Gastroesophageal sphincter (tissue), 4 donors: Measurements from ENCODE around the gene RPS27L. TPM values are rescaled to one million over a fixed set of nuclear protein-coding genes. Genes with fewer than 3 reads are reported as not detected.

Source experiments
- ATAC-seq: fragments of 150-250 bp; one replicate; pipeline ENCODE4 v1.9.1; 2016; ENCODE audit warnings: mild to moderate bottlenecking, moderate library complexity
- H3K27ac ChIP-seq, 4 donors: fragments of 200-600 bp; sonication (generic) in 3 of 4; 1 replicate in 3 of 4; 2 replicates in 1 of 4; pipeline ENCODE4 v1.5.1; 2016 to 2019
- H3K27me3 ChIP-seq: fragments of 200-600 bp; sonication (generic); one replicate; pipeline ENCODE4 v1.5.1; 2019
- H3K36me3 ChIP-seq, 2 donors: fragments of 200-600 bp; sonication (generic); one replicate each; pipeline ENCODE4 v1.5.1; 2019; ENCODE audit warnings: control low read depth in 1 of 2
- H3K4me1 ChIP-seq, 3 donors: fragments of 200-600 bp; sonication (generic); 1 replicate in 2 of 3; 2 replicates in 1 of 3; pipeline ENCODE4 v1.5.1; 2016 to 2019; ENCODE audit warnings: control low read depth in 2 of 3
- H3K4me3 ChIP-seq, 2 donors: fragments of 200-600 bp; sonication (generic); one replicate each; pipeline ENCODE4 v1.5.1; 2019; ENCODE audit warnings: mild to moderate bottlenecking in 1 of 2, moderate library complexity in 1 of 2
- H3K9me3 ChIP-seq, 3 donors: fragments of 200-600 bp; sonication (generic); one replicate each; pipeline ENCODE4 v1.5.1; 2017 to 2019; ENCODE audit warnings: control low read depth in 2 of 3
- EP300 ChIP-seq: sonication (generic); formaldehyde crosslinking; IDR thresholded peaks from one replicate; pipeline ENCODE4 v1.6.1; 2017; ENCODE audit warnings: antibody characterized with exemption, mild to moderate bottlenecking
- POLR2A ChIP-seq, 2 donors: fragments of 450-650 bp; IDR thresholded peaks; one replicate each; pipeline ENCODE4 v1.6.1; 2017; ENCODE audit warnings: antibody characterized with exemption in 2 of 2, mild to moderate bottlenecking in 2 of 2, moderate library complexity in 1 of 2
- POLR2AphosphoS5 ChIP-seq: sonication (generic); formaldehyde crosslinking; IDR thresholded peaks from one replicate; pipeline ENCODE4 v1.6.1; 2017; ENCODE audit warnings: antibody characterized with exemption
- WGBS, 2 donors: methylation state at CpG; one replicate each; pipeline ENCODE4 v1.1.5; 2018; ENCODE audit warnings: low coverage in 1 of 2; 5-methylcytosine and 5-hydroxymethylcytosine counted together
- total RNA-seq, 4 donors: library from RNA; depleted of rRNA; stranded (reverse); fragments of >200 nt; gene quantifications; one replicate each; pipeline ENCODE4 v1.1.0, GENCODE V29; 2016
- TF ChIP-seq, protein P1 (sequence below), 4 experiments: fragments of 200-600 bp in 2 of 4; fragments of 450-650 bp in 2 of 4; sonication (generic) in 1 of 4; IDR thresholded peaks; one replicate each; pipeline ENCODE4 v1.5.1; 2017 to 2019; ENCODE audit warnings: antibody characterized with exemption in 4 of 4, mild to moderate bottlenecking in 2 of 4, moderate library complexity in 2 of 4

The RPS27L gene
- total RNA-seq = 100 to 1,000 TPM in 3 of 4 donors, 10 to 100 TPM in 1; 85.1 to 118 (median 106) TPM

DNA sequence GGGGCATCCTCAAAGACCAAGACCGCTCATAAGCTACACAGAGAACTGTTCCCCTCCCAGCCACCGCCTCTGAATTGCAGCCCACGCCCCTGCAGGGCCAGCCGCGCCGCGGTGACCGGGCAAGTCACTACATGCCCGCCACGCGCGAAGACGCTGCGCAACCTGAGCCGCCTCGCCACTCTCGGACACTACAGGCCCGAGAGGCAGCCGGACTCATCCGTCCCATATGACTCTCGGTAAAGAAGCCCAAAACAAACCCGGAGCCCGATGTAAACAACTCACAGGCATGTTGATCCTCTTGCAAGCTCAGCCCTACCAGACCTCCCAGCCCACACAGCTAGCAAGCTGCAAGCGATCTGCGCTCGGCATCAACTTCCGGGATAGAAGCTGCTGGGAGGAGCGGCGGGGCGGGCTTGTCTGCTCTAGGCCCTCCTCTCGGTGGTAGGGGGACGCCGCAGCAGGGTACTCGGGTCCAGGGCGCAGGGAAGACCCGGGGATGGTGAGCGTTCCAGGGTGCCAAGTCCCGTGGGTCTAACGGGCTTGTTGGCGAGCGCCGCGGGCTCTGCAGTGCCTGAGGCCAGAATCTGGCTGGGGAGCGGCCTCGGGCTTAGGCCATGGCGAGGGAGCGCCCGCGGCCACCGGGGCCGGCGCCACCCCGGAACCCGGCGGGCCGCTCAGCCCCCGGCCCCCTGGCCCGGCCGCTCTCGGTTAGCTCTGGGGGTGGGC is at the start of gene RPS27L:
TSS of gene RPS27L (minus strand) at position 360 of the 726 bp plus-strand sequence. CDS start at position 288, 72 bp downstream.
- WGBS, 2 donors = 0 to 1% methylated on average over 7 to 22 of the region's 60 CpGs
- TF ChIP-seq, protein P1, sequence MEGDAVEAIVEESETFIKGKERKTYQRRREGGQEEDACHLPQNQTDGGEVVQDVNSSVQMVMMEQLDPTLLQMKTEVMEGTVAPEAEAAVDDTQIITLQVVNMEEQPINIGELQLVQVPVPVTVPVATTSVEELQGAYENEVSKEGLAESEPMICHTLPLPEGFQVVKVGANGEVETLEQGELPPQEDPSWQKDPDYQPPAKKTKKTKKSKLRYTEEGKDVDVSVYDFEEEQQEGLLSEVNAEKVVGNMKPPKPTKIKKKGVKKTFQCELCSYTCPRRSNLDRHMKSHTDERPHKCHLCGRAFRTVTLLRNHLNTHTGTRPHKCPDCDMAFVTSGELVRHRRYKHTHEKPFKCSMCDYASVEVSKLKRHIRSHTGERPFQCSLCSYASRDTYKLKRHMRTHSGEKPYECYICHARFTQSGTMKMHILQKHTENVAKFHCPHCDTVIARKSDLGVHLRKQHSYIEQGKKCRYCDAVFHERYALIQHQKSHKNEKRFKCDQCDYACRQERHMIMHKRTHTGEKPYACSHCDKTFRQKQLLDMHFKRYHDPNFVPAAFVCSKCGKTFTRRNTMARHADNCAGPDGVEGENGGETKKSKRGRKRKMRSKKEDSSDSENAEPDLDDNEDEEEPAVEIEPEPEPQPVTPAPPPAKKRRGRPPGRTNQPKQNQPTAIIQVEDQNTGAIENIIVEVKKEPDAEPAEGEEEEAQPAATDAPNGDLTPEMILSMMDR (IDR thresholded peaks at IDR 0.05) = no peak
- peak; percentile 93 for TF ChIP-seq POLR2AphosphoS5
- TF ChIP-seq POLR2A (IDR thresholded peaks at IDR 0.05) = peak; percentile 78 to 84
- no peak for TF ChIP-seq EP300
- Histone ChIP-seq H3K9me3 (no peaks in the 10 kb centered on the region), H3K4me3 (peak within 1 kb of the TSS; percentile 73 to 75), H3K27ac (peak within 1 kb of the TSS; percentile 84 to 97 (median 94)), H3K27me3 (no peaks in the 10 kb centered on the region), H3K4me1 (peaks cover 0 to 34% (median 0%) of the 10 kb centered on the region in 3 donors), H3K36me3 (peaks cover 0 to 32% of the 10 kb centered on the region in 2 donors)
- peak; percentile 93 for ATAC-seq

DNA sequence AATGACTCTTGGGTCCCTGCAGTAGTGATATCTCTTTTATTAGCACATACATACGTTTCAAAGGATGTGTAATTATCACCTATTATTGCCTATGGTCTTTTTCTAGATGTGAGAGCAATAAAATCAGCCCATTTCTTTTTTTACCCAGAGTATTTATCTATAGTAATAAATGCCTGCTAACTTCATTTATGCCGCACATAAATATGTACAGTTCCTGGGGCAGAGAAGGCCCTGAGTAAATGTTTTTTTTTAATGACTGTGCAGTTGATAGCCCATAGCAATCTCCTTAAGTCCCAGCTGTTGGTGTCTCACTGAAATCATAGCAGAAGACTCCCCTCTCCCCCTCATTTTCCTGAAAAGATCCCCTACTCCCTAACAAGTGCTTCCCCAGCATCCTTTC is 48.8 kb upstream of the RPS27L start:
- H3K36me3 ChIP-seq = no peaks in the 10 kb centered on the region
- no peak for ATAC-seq
- H3K27ac ChIP-seq = no peak overlapping the region
- no peaks in the 10 kb centered on the region for H3K9me3 ChIP-seq
- whole genome bisulfite sequencing, 2 donors = 92 to 100% methylated on average over 2 of the region's 2 CpGs
- H3K27me3 ChIP-seq = no peaks in the 10 kb centered on the region
- H3K4me3 ChIP-seq = no peak overlapping the region
- peaks cover 0 to 47% (median 0%) of the 10 kb centered on the region in 3 donors for H3K4me1 ChIP-seq
- TF ChIP-seq POLR2AphosphoS5 = no peak
- TF ChIP-seq, protein P1 (IDR thresholded peaks at IDR 0.05) = no peak
- TF ChIP-seq EP300 = no peak
- TF ChIP-seq POLR2A (IDR thresholded peaks at IDR 0.05) = no peak

DNA sequence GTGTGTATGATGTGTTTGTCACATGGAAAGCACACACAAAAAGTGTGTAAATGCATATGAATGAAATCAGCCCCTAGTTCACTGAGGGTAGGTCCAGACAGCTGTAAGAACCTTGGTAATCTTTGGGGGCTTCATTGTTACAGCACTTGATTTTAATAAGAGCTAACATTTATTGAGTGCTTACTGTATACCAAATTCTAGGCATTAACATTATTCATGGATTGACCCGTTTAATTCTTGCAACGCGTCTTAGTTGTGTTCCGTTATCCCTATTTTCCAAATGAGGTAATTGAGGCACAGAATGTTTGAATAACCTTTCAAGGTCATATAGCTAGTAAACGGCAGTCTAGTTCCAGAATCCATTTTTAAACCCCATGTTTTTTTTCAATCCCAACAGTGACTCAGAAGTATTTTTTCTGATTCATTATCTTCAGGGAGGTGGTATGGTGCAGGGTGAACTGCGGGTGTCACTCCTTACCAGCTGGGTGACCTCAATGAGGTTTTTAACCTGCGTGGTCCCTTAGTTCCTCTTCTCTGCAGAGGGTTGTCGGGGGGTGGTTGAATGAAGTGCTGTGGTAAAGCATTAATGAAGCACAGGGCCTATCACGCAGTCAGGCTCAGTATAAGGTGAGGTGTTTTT is 46.3 kb upstream of the RPS27L start:
- no peak for ATAC-seq
- WGBS, 2 donors = 86 to 90% methylated on average over 8 to 9 of the region's 9 CpGs
- Histone ChIP-seq H3K36me3 (no peaks in the 10 kb centered on the region), H3K27ac (no peak overlapping the region), H3K4me1 (peaks cover 0 to 41% (median 0%) of the 10 kb centered on the region in 3 donors), H3K4me3 (no peak overlapping the region), H3K9me3 (no peaks in the 10 kb centered on the region), H3K27me3 (no peaks in the 10 kb centered on the region)
- TF ChIP-seq, protein P1 (IDR thresholded peaks at IDR 0.05) = no peak
- TF ChIP-seq EP300 (no peak), POLR2AphosphoS5 (no peak), POLR2A (IDR thresholded peaks at IDR 0.05) (no peak)

DNA sequence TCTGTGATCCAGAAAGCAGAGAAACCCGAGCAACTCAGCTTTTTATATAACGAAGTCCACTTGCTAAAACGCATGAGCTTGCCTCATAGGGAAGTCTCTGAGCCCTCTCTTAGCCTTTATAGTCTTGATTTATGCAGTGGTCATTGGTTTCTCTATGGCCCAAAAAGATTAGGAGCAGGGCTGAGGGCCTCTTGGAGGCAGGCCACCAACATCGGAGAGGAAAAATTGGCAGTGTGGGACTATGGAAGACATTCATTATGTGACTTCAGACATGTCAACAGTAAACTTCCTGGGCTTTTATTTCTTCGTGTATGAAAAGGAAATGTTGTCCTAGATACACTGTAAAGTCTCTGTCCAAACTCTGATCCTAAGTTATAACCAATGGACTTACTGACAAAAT is 45.6 kb upstream of the RPS27L start:
- Histone ChIP-seq H3K4me3 (no peak overlapping the region), H3K27me3 (no peaks in the 10 kb centered on the region), H3K9me3 (no peaks in the 10 kb centered on the region), H3K36me3 (no peaks in the 10 kb centered on the region), H3K4me1 (peaks cover 0 to 49% (median 0%) of the 10 kb centered on the region in 3 donors), H3K27ac (no peak overlapping the region)
- TF ChIP-seq POLR2AphosphoS5 (no peak), POLR2A (IDR thresholded peaks at IDR 0.05) (no peak), EP300 (no peak)
- TF ChIP-seq, protein P1 (IDR thresholded peaks at IDR 0.05) = no peak
- 46 to 69% methylated on average over 5 of the region's 5 CpGs for WGBS, 2 donors
- no peak for ATAC-seq
